GM19035 (cell line): ENCODE results near the gene FAM236A.
A peak's percentile ranks its signal among the peaks of the same experiment; 100 is the strongest.
"Not testable (repeated sequence)": the region's sequence is repeated elsewhere in the genome, so short reads cannot be mapped to it uniquely, and the experiment has no call there.

Experiments used
- ATAC-seq: cut with Tn5 transposase; IDR thresholded peaks from one replicate; pipeline ENCODE4 v1.9.1; 2021; ENCODE audit not compliant: unreplicated experiment

The FAM236A gene

GRCh38 chrX:72937906-72938305, at the start of gene FAM236A:
Gene FAM236A (plus strand): TSS chrX:72938206. CDS start chrX:72938263, 57 bp downstream.
- ATAC-seq: not testable (repeated sequence)

GRCh38 chrX:72889740-72890139, 48.3 kb upstream of the FAM236A start:
- not testable (repeated sequence) for ATAC-seq

- ATAC-seq: not testable (repeated sequence)
These were observed 25.7 kb upstream of the FAM236A start, which contains the start of gene FAM236C for GRCh38 chrX:72912315-72912714. Gene FAM236C (plus strand): TSS chrX:72912615. CDS start chrX:72912715, 100 bp downstream.

GRCh38 chrX:72916096-72916495, 21.9 kb upstream of the FAM236A start:
- not testable (repeated sequence) for ATAC-seq

GRCh38 chrX:72932283-72932682, 5.7 kb upstream of the FAM236A start:
- ATAC-seq: not testable (repeated sequence)

- not testable (repeated sequence) for ATAC-seq
These were observed 1.6 kb upstream of the FAM236A start for GRCh38 chrX:72936455-72936854.

GRCh38 chrX:72936882-72937455, 1.0 kb upstream of the FAM236A start:
- not testable (repeated sequence) for ATAC-seq

- ATAC-seq: not testable (repeated sequence)
These were observed 4.3 kb downstream of the FAM236A start for GRCh38 chrX:72942272-72942671.

GRCh38 chrX:72943035-72943818, 5.2 kb downstream of the FAM236A start:
- peak; percentile 76 for ATAC-seq

GRCh38 chrX:72943819-72944169, 5.8 kb downstream of the FAM236A start, which contains the start of gene DMRTC1:
Gene DMRTC1 (minus strand): TSS chrX:72943837. CDS start chrX:72875694, 68,143 bp downstream.
- peak; percentile 76 for ATAC-seq

GRCh38 chrX:72959971-72960370, 22.0 kb downstream of the FAM236A start:
- ATAC-seq: not testable (repeated sequence)

GRCh38 chrX:72971859-72972258, 33.9 kb downstream of the FAM236A start:
- ATAC-seq: not testable (repeated sequence)

- not testable (repeated sequence) for ATAC-seq
These were observed 36.9 kb downstream of the FAM236A start for GRCh38 chrX:72974885-72975284.

- ATAC-seq: not testable (repeated sequence)
These were observed 43.0 kb downstream of the FAM236A start for GRCh38 chrX:72980894-72981469.
